ENCODE measurements around the gene CEACAM8.
"Not testable (repeated sequence)": the region's sequence is repeated elsewhere in the genome, so short reads cannot be mapped to it uniquely, and the experiment has no call there.

The CEACAM8 gene

DNA sequence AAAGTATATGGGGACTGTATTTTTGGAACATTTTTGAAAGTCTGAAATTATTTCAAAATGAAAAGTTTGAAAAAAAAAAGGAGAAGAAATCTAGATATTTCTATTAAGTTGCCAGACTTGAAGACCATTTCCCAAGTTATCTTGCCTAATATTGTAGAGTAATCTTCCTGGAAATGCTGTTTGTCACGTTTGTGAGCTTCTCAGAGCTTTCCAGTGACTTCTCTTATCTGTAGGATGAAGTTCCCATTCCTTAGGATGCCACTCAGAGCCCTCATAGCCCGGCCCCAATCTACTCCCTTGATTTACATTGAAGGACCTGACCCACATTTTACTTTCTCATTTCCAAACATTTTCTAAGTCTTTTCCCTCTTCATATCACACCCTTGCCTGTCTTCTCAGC is 23.6 kb downstream of the CEACAM8 start:
- DNase-seq (ENCODE audit: low read depth) = no peak

DNA sequence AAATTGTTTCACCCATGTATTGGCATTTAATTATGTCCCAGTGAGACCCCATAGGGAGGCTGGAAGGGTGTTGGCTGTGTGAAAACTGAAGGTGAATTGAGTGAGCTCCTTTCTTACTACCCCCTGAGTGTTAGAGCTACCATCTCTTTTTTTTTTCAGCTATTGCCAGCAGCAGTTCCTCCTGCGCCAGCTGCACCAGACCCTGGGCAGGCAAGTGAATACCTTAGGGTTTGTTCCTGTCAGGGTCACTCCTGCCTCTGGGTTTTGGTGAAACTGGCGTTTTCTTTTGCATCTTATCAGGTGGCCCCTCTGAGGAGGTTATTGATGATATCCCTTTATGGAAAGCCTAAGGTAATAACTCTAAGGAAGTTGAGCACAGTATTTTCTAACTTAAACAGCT is 25.5 kb downstream of the CEACAM8 start:
- no peak for DNase-seq (ENCODE audit: low read depth)

DNA sequence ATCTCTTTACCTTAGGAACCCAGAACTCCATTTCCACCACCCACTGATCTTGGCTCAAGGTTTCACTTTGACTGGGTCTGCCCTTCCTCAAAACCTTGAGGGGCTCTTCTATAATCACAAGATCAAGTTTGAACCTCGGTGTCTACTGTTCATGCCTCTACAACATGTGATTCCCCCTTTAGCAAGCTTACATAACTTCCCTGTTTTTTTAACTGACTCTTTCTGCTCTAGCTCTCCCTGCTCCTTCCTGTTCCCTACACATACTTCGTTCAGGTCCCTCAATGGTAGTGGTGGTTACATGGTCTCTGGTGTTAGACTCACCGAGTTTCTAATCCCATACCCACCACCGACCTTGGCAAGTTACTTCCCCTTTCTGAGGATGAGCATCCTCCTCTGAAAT is 26.7 kb downstream of the CEACAM8 start:
- DNase-seq (ENCODE audit: low read depth) = no peak

DNA sequence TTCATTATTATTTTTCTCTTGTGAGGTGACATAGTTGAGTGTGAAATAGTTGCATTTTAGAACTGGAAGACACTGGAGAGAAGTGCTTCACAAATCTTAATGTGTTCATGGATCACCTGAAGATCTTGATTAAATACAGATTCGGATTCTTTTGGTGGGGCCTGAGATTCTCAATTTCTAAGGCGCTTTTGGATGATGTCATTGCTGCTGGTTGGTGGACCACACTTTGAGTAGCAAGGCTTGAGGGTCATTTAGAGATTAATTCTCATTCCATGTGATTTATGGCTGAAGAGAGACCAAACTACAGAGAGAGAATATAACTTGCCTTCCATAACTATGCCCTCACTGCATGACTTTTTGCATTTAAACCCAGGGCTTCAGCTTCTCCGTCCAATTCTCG is 27.2 kb downstream of the CEACAM8 start:
- DNase-seq (ENCODE audit: low read depth) = no peak

DNA sequence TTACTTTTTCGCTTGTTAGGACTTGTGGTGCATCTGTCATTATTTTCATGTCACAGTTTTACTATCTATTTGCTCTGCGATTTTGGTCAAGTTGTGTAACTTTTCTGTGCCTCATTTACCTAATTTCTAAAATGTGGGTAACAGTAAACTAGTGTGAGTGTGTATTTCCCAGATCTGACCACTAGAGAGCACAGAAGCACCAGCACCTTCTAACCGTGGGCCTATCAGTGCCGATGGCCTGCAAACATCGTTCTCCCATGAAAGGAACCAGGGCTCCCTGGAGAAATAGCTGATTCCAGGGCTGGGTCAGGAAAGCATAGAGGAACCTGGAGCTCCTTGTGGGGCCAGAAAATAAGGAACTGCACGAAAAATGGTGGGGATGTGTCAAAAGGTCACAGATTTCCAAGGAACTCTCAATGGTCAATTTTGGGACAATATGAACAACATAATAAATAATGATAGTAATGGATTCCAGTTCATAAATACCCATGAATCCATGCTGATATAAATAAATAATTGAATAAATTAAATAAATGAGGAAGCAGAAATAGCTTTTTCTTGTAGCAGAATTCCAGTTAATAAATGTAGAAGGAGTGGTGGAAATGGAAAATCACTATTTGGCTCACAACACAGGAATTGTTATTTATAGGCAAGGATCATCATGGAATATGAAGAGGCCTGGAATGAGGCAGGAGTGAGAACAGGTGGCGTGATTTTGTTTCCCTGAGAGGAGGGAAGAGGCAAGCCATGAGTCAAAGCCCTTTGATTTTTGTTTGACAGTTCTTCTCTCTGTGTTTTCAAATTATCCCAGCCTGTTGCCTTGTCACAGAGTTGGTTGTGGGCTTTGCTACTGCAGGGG is 31.1 kb downstream of the CEACAM8 start:
- DNase-seq (ENCODE audit: low read depth) = peak; percentile 20

DNA sequence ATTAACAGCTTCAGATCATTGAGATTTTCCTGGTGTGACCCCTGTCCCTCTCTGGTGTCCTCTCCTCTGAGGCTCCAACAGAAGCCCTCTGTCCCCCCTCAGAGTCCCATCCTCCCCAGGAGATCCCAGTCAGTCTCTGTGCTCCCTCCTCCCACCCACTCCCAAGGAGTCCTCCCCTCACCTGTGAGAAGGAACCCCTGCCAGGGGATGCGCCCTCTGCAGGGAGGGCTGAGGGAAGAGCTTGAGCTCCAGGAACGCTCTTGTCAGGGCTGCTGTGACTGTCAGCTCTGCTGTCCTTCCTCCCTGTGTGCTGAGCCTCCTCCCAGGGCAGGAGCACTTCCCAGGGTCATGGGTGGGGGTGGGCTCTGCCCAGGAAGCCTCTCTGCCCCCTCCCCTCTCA is 33.2 kb downstream of the CEACAM8 start:
- no peak for DNase-seq (ENCODE audit: low read depth)

DNA sequence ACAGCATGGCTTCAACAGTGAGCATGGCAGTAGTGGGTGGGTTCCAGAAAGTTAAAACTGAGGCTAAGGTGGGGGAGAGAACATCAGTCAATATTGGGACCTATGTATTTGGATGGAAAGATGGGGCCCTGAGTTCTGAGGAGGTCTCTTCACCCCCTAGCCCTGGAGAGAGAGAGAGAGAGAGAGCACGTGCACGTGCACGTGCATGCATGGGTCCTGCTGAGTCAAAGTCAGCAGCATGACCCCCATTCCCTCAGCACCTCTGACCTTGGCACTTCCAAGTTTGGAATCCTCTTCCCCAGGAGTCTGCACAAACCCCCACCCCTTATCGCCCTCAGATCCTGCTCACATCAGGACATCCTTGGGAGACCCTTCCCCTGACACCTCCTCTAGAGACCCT is 34.0 kb downstream of the CEACAM8 start:
- DNase-seq (ENCODE audit: low read depth) = no peak

DNA sequence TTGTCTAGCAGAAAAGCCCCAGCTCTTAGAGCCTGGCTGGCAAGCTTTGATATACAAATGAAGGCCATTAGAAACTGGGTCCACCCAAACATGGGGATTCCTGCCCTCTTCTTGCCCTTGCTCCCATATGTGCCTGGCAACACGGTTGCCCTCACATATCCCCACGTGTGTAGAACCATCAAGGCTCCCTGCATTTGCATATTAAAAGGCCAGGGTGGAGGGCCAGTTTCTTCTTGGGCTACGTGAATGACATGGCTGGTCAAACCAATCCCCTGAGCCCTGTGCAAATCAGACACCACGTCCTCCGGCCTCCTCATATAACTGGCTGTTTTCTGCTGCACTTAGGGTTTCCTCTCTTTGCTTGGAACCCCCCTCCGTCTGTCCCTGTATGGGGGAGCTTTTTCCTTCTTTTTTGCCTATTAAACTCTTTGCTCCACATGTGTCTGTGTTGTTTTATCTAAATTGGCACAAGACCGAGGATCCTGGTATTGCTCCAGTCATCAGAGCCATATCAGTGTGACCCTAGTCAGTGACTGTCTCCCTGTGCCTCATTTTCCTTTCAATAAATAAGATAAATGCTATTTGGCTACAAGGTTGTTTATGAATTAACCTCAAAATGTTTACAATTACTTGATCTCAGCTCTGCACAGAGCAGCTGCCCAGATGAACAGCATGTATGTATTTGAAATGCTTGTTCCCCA is 36.1 kb downstream of the CEACAM8 start:
- no peak for DNase-seq (ENCODE audit: low read depth)

DNA sequence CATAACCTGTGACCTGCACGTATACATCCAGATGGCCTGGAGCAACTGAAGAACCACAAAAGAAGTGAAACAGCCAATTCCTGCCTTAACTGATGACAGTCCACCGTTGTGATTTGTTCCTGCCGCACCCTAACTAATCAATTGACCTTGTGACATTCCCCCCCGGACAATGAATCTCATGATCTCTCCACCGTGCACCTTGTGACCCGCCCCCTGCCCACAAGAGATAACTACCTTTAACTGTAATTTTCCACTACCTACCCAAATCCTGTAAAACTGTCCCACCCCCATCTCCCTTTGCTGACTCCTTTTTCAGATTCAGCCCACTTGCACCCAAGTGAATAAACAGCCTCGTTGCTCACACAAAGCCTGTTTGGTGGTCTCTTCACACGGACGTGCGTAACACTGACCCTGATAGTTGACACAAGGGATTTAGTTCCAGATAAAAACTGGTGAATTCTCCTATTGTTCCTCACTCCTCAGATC is 37.3 kb downstream of the CEACAM8 start:
- DNase-seq (ENCODE audit: low read depth) = not testable (repeated sequence)

DNA sequence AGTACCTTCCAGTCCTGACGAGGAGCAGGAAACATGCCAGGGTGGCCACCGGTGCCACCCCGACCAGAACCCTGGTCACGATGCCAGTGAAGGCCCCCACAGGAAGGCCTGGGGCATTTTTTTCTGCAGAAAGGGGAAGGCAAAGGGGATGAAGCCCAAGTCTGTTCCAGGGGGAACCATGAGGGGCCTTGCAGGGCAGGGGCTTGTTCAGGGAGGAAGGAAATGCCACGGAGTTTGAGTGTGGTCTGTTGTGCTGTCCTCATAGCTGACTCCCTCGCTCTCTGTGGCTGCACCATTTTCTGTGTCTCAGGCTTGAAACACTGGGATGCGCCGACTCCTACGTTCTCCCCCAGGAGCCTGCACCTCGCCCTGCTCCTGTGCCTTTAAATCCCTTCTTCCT is 38.9 kb downstream of the CEACAM8 start:
- DNase-seq (ENCODE audit: low read depth) = no peak

DNA sequence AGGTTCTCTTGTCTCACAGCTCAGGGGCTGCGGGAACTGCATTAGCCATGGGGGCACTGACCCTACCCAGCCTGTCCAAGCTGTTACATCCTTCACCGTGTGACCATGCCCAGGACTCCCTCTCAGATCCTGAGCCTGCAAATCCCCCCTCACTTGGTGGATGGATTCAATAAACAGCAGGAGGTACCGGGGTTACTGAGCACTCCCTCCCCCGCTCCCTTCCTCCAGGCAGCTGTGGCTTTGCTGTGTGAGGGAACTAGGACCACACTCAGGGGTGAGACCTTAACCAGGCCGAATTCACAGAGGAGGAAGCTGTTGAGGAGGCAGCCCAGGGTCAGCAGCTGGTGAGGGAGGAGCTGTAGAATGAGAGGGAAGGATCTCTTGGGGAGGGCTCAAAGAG is 39.4 kb downstream of the CEACAM8 start:
- DNase-seq (ENCODE audit: low read depth) = no peak

DNA sequence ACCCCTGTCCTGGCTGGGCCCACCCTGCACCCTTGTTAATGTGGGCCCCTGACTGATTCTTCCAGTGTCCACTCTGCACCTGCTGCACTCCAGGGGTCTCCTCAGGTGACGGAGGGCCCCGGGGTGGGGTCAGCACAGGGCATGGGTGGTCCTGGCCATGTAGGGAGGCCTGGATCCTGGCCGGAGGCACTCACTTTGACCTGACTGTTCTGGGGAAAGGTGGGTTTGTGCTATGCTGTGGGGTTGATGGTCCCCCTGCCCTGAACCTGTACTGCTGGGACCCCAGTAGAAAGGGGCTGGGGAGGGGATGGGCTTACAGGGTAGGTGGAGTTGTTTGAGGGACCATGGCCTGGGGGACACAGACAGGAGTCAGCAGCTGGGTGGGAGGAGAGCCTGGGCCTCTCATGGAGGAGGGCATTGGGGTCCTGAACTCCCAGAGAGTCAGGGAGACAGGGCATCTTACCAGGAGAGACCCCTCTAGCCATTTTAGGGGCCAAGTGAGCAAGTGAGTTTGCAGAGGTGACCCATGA is 40.6 kb downstream of the CEACAM8 start:
- DNase-seq (ENCODE audit: low read depth) = no peak

DNA sequence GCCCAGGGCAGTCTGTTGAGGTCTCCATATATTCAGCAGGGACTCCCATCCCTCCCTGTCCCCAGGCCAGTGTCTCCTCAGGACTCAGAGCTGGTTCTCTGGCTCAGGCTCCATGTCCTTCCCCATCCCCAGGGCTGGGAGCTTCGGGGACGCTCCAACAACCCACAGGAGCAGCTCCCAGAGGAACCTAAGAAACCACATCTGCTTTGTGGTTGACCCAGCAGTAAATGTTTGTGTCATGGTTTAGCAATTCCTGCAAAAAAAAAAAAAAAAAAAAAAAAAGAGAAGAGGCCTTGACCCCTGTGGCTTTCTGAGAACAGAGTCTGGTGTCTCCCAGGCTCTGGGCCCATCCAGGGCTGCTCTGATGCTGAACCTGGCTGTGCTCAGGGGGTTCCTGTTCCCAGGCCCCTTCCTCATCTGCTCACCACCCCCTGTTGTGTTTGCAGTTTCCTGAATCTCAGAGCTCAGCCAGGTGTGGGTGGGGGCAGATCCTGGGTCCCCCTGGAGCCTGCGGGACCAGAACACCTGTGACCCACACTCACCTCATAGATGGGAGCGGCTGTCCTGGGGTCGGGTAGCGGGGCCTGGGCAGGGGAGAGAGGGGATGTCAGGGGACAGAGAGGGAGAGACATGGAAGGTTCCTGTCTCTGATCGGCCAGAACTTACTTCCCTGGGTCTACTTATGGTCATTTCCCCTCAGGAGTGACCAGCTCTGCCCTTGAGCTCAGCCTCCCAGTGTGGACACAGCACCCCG is 41.3 kb downstream of the CEACAM8 start:
- DNase-seq (ENCODE audit: low read depth) = peak; percentile 65

DNA sequence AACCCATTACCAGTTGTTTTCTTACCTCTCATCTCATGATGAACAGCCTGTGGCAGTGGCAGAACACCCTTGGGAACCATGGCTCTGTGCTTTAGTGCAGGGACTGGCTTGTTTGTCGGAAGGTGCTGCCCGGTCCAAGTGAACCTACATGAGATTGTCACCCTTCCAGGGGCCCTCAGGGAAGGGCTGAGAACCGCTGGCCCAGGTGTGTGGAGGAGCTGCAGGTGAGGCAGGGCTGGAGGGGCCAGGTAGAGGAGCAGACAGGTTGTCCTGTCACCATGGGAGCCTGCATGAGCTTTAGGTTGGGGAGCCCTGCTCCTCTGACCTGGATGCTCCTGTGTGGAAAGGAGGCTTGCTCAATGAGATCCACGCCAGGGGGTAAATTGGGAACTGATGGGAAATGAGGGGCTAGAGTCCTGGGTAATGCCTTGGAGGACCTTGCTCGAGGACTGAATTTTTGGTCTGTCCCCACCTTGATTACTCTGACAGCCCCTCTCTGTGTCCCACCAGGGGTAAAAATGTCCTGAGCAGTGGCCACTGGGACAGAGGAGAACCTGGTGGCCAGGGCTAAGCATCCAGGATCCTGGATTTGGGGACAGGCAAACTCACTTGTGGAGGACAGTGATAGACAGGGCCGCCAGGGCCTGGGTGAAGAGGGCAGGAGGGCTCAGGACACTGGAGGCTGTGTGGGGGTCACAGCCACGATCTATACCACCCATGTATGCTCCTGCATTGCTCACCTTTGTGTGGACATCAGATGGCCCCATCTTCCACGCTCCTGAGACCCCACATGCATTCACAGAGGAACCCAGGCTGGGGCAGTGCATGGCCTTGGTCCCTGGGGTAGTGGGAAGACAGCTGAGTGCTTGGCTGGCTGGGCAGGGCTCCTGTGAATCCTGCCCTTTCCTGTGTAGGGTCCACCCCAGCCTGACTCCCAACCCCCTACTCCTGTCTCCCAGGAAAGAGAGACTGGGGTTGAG is 42.3 kb downstream of the CEACAM8 start:
- DNase-seq (ENCODE audit: low read depth) = no peak

DNA sequence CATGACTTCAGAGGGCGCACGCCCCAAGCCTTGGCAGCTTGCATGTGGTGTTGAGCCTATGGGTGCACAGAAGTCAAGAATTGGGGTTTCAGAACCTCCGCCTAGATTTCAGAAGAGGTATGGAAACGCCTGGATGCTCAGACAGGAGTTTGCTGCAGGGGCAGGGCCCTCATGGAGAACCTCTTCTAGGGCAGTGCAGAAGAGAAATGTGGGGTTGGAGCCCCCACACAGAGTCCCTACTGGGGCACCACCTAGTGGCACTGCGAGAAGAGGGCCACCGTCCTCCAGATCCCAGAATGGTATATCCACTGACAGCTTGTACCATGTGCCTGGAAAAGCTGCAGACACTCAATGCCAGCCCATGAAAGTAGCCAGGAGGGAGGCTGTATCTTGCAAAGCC is 44.2 kb downstream of the CEACAM8 start:
- DNase-seq (ENCODE audit: low read depth) = not testable (repeated sequence)

DNA sequence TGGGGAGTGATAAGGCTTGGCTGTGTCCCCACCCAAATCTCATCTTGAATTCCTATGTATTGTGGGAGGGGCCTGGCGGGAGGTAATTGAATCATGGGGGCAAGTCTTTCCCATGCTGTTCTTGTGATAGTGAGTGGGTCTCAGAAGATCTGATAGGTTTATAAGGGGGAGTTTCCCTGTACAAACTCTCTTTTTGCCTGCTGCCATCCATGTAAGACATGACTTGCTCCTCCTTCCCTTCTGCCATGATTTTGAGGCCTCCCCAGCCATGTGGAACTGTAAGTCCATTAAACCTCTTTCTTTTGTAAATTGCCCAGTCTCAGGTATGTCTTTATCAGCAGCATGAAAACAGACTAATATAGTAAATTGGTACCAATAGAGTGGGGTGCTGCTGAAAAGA is 45.7 kb downstream of the CEACAM8 start:
- DNase-seq (ENCODE audit: low read depth) = not testable (repeated sequence)

DNA sequence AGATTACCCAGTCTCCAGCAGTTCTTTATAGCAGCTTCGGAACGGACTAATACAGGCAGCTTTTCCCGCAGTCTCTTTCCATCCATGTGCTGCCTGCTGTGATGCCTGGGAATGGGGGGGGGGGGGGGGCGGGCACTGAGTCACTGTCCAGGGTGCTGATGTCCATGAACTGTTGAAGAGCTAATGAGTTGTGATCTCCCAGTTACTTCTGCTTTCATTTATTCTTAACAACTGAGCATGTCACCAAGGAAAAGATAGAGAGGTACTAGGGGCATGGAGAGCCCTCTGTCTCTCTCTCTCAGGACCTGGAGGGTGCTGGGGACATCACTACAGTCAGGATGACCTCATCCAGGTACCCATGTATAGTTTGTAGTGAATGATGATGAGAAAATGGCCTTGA is 46.2 kb downstream of the CEACAM8 start:
- no peak for DNase-seq (ENCODE audit: low read depth)

DNA sequence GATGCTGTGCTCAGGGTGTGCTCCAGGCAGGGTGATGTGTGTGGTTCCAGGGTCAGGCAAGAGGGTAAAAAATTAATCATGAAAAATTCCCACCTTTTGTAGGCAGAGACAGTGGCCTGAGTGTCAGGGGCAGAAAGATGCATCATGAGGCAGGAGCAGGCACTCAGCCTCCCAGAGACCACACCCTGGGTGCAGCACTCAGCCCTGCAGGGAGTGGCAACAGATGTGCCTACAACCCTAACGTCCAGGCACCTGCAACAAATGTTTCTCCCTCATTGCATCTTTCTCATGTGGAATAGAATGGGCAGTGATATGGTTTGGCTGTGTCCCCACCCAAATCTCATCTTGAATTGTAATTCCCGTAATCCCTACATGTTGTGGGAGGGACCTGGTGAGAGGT is 46.8 kb downstream of the CEACAM8 start:
- DNase-seq (ENCODE audit: low read depth) = no peak

DNA sequence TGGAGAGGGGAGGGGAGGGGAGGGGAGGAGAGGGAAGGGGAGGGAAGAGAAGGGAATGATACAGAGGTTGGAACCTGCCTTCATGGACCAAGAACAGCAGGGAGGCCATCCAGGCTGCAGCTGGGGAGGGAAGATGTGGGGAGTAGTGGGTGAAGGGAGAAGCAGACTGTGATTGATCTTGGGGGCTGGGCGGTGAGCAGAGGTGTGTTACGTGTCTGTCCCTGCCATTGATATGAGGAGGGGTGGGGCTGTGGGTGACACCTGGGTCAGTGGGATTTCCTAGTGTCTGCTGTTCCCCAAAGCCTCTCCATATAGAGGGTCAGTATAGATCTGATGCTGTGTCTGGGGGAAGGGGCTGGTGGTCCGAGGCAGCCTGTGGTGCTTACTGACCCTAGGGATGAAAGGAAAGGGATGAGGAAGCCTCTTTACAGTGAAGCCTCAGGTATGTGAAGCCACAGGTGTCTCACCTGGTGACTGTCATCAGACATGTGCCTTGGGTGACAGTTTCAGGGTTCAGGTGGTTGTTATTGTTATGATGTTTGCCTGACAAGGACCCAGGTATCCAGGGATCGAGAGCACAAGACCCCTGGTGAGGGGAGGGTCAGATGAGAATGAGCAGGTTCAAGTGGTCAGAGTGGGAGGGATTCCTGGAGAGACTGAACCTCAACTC is 47.8 kb downstream of the CEACAM8 start:
- no peak for DNase-seq (ENCODE audit: low read depth)

DNA sequence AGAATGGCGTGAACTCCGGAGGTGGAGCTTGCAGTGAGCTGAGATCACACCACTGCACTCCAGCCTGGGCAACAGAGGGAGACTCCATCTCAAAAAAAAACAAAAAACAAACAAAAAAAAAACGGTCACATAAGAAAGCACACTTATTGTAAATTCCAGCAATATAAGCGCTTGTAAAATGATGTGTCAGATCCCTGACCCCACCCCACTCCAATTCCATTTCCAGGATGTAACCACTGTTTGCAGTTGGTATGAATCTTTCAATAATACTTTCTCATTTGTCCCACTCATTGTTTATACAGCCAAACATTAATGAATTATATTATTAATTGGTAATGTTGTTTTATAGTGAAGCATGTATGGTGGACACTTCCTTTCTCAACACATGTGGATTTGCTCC is 50.6 kb downstream of the CEACAM8 start:
- no peak for DNase-seq (ENCODE audit: low read depth)

DNA sequence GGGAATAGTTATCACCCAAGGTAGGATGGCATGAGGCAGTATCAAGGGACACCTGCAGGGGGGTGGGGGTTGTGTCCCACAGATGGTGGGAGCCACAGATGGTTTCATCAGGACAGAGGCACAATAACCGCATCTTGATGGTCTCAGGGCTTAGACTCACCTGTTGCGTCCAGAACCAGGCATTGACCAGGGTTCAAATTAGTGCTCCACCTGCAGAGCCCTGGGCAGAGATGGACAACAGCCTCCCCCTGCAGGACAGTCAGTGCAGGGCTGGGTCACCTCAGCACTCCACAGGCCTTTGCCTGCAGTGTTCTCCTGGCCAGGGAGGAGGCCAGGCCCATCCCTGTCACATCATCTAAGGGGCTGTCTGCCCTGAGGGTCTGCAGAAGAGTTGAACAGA is 51.9 kb downstream of the CEACAM8 start:
- no peak for DNase-seq (ENCODE audit: low read depth)

All from GM04504 (cell line).